ENCODE data around the gene PCOLCE2. TPM values are rescaled to one million over a fixed set of nuclear protein-coding genes. Genes with fewer than 3 reads are reported as not detected.

Gene PCOLCE2
- total RNA-seq, 1 experiment from 2014 or later, result 14.6 TPM

DNA sequence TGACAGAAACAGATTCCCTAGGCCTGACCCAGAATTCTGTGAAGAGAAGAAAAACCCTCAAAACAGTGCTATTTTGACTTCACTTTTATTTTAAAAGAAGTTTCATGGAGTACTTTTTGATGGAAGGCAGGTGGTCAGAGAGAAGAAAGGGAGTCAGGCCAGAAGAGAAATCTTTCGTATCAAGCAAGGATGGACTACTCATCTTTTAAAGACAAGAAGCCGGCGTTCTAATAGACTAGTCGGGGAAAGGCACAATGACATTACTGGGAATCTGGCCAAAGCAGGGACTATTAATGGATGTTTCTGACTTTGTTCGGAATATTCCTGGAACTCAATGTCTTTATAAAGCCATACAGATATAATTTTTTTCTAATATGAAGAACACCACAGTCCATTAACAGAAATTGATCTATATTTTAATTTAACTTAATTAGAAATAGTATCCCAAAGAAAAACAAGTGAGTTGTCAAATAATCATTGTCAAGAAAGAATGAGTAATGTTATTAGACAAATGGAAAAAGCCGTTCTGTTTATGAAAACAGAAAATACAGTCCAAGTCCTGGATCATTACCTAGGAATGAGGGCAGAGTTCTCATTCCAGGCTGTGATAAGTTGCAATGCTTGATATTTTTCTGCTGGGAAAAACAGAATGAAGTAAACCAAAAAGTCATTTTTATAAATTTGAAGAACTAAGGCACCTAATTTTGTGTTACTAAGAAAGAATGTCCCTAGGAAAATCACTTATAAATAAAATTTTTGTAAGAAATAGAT, 23.7 kb upstream of the PCOLCE2 start:
- no peaks in the 10 kb centered on the region for H3K36me3 ChIP-seq (ENCODE audit: control insufficient read depth, insufficient read depth, low read length)
- H3K27ac ChIP-seq (ENCODE audit: low read length), result no peak overlapping the region
- H3K4me1 ChIP-seq (ENCODE audit: control insufficient read depth, insufficient read depth, low read length), result no peaks in the 10 kb centered on the region
- ChIA-PET POLR2A (no interaction called here), CTCF (no interaction called here)
- H3K27me3 ChIP-seq (ENCODE audit: control insufficient read depth, insufficient read depth, low read length), result peaks cover 5% of the 10 kb centered on the region; the same call in 1 of the 2 replicates
- BruUV-seq (replicated peaks), result no TSS peak
- no peak for ATAC-seq
- in situ Hi-C loops (cut with HindIII; ENCODE audit: low pct_unique_long_range_greater_than_20kb, low sequenced_read_pairs), result no loop called here
- intact Hi-C loops (cut with micrococcal nuclease; ENCODE audit: unreplicated experiment), result no loop called here
- H3K4me3 ChIP-seq (ENCODE audit: low read depth in 2 of 2, low read length in 2 of 2), result no peak overlapping the region
- no peaks in the 10 kb centered on the region for H3K9me3 ChIP-seq (ENCODE audit: control insufficient read depth, insufficient read depth, low read depth, low read length)
- no peak for DNase-seq (ENCODE audit: low read depth, low spot score)
- TF ChIP-seq, protein P1, sequence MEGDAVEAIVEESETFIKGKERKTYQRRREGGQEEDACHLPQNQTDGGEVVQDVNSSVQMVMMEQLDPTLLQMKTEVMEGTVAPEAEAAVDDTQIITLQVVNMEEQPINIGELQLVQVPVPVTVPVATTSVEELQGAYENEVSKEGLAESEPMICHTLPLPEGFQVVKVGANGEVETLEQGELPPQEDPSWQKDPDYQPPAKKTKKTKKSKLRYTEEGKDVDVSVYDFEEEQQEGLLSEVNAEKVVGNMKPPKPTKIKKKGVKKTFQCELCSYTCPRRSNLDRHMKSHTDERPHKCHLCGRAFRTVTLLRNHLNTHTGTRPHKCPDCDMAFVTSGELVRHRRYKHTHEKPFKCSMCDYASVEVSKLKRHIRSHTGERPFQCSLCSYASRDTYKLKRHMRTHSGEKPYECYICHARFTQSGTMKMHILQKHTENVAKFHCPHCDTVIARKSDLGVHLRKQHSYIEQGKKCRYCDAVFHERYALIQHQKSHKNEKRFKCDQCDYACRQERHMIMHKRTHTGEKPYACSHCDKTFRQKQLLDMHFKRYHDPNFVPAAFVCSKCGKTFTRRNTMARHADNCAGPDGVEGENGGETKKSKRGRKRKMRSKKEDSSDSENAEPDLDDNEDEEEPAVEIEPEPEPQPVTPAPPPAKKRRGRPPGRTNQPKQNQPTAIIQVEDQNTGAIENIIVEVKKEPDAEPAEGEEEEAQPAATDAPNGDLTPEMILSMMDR (IDR thresholded peaks at IDR 0.05), result no peak
- TF ChIP-seq SIN3A (IDR thresholded peaks at IDR 0.05; ENCODE audit: borderline replicate concordance, insufficient read depth, low read depth, low read length) (no peak), TCF7L2 (IDR thresholded peaks at IDR 0.05; ENCODE audit: low read depth, low read length) (no peak), POLR2AphosphoS5 (IDR thresholded peaks at IDR 0.05; ENCODE audit: low read depth, low read length) (no peak)
- TF ChIP-seq, protein P2, sequence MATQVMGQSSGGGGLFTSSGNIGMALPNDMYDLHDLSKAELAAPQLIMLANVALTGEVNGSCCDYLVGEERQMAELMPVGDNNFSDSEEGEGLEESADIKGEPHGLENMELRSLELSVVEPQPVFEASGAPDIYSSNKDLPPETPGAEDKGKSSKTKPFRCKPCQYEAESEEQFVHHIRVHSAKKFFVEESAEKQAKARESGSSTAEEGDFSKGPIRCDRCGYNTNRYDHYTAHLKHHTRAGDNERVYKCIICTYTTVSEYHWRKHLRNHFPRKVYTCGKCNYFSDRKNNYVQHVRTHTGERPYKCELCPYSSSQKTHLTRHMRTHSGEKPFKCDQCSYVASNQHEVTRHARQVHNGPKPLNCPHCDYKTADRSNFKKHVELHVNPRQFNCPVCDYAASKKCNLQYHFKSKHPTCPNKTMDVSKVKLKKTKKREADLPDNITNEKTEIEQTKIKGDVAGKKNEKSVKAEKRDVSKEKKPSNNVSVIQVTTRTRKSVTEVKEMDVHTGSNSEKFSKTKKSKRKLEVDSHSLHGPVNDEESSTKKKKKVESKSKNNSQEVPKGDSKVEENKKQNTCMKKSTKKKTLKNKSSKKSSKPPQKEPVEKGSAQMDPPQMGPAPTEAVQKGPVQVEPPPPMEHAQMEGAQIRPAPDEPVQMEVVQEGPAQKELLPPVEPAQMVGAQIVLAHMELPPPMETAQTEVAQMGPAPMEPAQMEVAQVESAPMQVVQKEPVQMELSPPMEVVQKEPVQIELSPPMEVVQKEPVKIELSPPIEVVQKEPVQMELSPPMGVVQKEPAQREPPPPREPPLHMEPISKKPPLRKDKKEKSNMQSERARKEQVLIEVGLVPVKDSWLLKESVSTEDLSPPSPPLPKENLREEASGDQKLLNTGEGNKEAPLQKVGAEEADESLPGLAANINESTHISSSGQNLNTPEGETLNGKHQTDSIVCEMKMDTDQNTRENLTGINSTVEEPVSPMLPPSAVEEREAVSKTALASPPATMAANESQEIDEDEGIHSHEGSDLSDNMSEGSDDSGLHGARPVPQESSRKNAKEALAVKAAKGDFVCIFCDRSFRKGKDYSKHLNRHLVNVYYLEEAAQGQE (IDR thresholded peaks at IDR 0.05; ENCODE audit: insufficient read depth in 1 of 2, low read depth in 2 of 2, low read length in 1 of 2), result no peak

DNA sequence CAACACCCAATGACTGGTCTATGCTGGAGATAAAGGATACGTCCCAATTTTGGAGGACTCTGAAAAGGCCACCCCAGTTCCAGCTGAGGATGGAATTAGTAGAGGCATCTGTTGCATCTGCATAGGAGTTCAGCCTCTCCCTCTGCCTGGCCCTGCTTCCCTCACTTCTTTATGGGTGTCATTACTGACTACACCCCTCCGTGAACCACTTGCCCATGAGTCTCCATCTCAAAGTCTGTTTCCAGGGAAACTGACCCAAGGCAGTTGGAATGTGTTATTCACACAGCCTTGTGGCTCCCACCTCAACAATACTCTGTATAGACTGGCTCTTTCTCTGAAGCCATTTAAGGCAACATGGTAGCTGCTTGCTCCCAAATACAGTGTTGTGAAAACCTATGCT, 21.4 kb upstream of the PCOLCE2 start:
- Histone ChIP-seq H3K9me3 (ENCODE audit: control insufficient read depth, insufficient read depth, low read depth, low read length) (no peaks in the 10 kb centered on the region), H3K4me1 (ENCODE audit: control insufficient read depth, insufficient read depth, low read length) (no peaks in the 10 kb centered on the region), H3K4me3 (ENCODE audit: low read depth in 2 of 2, low read length in 2 of 2) (no peak overlapping the region), H3K27ac (ENCODE audit: low read length) (no peak overlapping the region), H3K36me3 (ENCODE audit: control insufficient read depth, insufficient read depth, low read length) (no peaks in the 10 kb centered on the region), H3K27me3 (ENCODE audit: control insufficient read depth, insufficient read depth, low read length) (peaks cover 5% of the 10 kb centered on the region; the same call in 1 of the 2 replicates)
- CTCF ChIA-PET, result no interaction called here
- intact Hi-C loops (cut with micrococcal nuclease; ENCODE audit: unreplicated experiment), result no loop called here
- TF ChIP-seq, protein P2 (IDR thresholded peaks at IDR 0.05; ENCODE audit: insufficient read depth in 1 of 2, low read depth in 2 of 2, low read length in 1 of 2), result no peak
- DNase-seq (ENCODE audit: low read depth, low spot score) (no peak), ATAC-seq (no peak)
- POLR2A ChIA-PET, result no interaction called here
- no TSS peak for BruUV-seq (replicated peaks)
- in situ Hi-C loops (cut with HindIII; ENCODE audit: low pct_unique_long_range_greater_than_20kb, low sequenced_read_pairs), result no loop called here
